ENCODE data around the gene LRPAP1. TPM values are rescaled to one million over a fixed set of nuclear protein-coding genes. Genes with fewer than 3 reads are reported as not detected.

LRPAP1 gene
- polyA plus RNA-seq, 2 of the 4 experiments (the other 2 are of a cell fraction) = 64.3 to 81.1 TPM

DNA sequence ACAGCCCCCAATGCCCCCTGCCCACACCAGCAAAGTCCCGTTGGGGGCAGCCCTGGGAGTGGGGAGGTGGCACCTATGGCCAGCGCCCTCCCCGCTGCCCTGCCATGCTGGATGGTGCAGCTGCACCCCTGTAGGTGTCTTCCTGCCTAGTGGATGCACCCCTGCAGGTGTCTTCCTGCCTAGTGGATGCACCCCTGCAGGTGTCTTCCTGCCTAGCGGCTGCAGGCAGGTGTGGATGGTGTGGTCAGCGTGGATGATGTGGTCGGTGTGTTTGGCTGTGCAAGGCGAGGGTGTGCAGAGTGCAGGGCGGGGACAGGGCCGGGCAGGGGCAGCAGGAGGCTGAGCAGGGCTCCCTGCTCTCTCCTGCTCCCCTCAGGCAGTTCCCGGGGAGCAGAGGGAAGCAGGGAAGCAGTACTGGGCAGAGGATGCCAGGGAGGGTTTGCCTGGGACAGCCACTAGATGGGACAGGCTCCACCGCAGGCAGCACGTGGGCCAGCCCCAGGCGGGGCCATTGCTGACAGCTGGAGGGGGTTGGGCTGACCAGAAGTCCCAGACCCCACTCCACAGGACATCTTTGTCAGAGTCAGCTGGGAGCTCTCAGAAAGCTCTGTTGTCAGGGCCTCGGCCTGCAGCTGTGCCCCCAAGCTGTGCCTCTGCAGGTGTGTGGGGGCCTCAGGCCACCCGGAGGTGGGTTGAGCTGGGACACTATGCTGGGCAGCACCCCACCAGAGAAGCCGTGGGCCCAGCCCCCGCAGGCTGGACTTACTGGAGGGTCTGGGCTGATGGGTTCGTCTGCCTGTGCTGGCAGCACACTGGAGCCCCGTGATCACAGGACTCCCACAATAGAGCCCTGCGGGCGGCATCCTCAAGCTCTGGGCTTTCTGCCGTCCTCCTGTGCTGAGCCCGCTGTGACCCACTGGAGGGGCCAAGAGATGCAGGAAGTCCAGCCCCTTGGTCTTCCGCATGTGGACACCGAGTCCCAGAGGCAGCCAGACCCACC, 45.4 kb downstream of the LRPAP1 start:
- ChIA-PET POLR2A (no interaction called here), CTCF (interaction anchor here (1.2 kb wide), 1 partner anchor 28 kb away, joined by 3 read pairs; no protein-coding TSS in a partner anchor)
- TF ChIP-seq GATA3 (IDR thresholded peaks at IDR 0.05; ENCODE audit: borderline replicate concordance) (no peak), EP300 (IDR thresholded peaks at IDR 0.05) (no peak), RCOR1 (IDR thresholded peaks at IDR 0.05; ENCODE audit: low read depth, low read length) (no peak), PHF8 (IDR thresholded peaks at IDR 0.05; ENCODE audit: borderline replicate concordance, low read depth) (no peak), KDM5A (IDR thresholded peaks at IDR 0.05) (no peak), CHD4 (IDR thresholded peaks at IDR 0.05; ENCODE audit: borderline replicate concordance) (no peak), JUNB (IDR thresholded peaks at IDR 0.05) (no peak), ZC3H11A (IDR thresholded peaks at IDR 0.05) (no peak), ESRRA (IDR thresholded peaks at IDR 0.05; ENCODE audit: borderline replicate concordance, low read length) (no peak)
- TF ChIP-seq, protein P1, sequence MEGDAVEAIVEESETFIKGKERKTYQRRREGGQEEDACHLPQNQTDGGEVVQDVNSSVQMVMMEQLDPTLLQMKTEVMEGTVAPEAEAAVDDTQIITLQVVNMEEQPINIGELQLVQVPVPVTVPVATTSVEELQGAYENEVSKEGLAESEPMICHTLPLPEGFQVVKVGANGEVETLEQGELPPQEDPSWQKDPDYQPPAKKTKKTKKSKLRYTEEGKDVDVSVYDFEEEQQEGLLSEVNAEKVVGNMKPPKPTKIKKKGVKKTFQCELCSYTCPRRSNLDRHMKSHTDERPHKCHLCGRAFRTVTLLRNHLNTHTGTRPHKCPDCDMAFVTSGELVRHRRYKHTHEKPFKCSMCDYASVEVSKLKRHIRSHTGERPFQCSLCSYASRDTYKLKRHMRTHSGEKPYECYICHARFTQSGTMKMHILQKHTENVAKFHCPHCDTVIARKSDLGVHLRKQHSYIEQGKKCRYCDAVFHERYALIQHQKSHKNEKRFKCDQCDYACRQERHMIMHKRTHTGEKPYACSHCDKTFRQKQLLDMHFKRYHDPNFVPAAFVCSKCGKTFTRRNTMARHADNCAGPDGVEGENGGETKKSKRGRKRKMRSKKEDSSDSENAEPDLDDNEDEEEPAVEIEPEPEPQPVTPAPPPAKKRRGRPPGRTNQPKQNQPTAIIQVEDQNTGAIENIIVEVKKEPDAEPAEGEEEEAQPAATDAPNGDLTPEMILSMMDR (IDR thresholded peaks at IDR 0.05) = no peak
- TF ChIP-seq, protein P2, sequence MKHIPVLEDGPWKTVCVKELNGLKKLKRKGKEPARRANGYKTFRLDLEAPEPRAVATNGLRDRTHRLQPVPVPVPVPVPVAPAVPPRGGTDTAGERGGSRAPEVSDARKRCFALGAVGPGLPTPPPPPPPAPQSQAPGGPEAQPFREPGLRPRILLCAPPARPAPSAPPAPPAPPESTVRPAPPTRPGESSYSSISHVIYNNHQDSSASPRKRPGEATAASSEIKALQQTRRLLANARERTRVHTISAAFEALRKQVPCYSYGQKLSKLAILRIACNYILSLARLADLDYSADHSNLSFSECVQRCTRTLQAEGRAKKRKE (CRISPR knock-in tag; IDR thresholded peaks at IDR 0.05; ENCODE audit: low read depth) = no peak
- no peak for DNase-seq (ENCODE audit: low read depth in 1 of 2, low spot score in 1 of 2)
- ATAC-seq = peak; percentile 10 to 26; a peak in 4 of 6 replicates
- Histone ChIP-seq H3K4me3 (no peak overlapping the region), H3K27ac (peak overlapping the region in 1 of 2 experiments; percentile 34; a peak in 2 of 6 replicates), H3K9me3 (no peaks in the 10 kb centered on the region), H3K4me2 (no peak overlapping the region), H3K4me1 (peaks cover 29% of the 10 kb centered on the region)
- WGBS (ENCODE audit: missing lambda C conversion rate) = 75% methylated on average over 7 of the region's 25 CpGs
- no peak for FAIRE-seq

DNA sequence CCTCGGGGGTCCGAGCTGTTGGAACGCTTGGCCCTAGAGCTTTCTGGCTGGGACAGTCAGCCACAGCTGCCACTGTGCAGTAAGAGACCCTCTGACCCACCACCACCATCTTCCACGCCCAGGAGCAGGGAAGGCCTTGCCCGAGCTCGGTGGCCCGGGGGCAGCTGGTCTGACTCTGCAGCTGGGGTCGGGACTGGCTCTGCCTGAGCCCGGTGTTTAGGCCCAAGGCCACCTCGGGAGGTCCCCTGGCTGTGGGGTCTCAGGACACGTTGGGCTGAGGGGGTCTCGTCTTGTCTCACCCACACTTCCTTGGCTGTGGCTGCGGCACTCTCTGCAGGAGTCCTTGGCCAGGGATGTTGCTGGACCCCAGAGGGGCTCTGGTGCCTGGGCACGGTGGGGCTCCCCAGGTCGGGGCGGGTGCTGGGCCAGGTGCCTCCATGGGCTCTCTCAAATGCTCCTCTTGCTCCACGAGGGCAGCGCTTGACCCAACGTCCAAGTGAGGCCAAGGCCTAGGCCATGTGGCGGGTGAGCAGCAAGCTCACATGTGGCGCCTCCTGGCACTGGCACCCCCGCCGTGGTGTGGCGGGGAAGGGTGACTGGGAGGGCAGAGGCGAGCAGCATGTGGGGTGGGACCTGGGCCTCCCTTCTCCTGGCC, 46.2 kb downstream of the LRPAP1 start:
- no peak for ATAC-seq
- H3K9me3 ChIP-seq = no peaks in the 10 kb centered on the region
- no peak overlapping the region; the same call in 2 of the 3 replicates for H3K4me2 ChIP-seq
- H3K4me3 ChIP-seq = no peak overlapping the region
- no peak for DNase-seq (ENCODE audit: low read depth in 1 of 2, low spot score in 1 of 2)
- no peak for FAIRE-seq
- POLR2A ChIA-PET = no interaction called here
- WGBS (ENCODE audit: missing lambda C conversion rate) = 90% methylated on average over 4 of the region's 25 CpGs
- peaks cover 33% of the 10 kb centered on the region for H3K4me1 ChIP-seq
- CTCF ChIA-PET = interaction anchor here (0.9 kb wide), 1 partner anchor 8 kb away, joined by 3 read pairs; no protein-coding TSS in a partner anchor
- TF ChIP-seq ZSCAN20 (CRISPR knock-in tag; IDR thresholded peaks at IDR 0.05) (no peak), RNF2 (IDR thresholded peaks at IDR 0.05; ENCODE audit: borderline replicate concordance, low read depth) (no peak), FOSB (CRISPR knock-in tag; IDR thresholded peaks at IDR 0.05) (no peak), NR3C1 (IDR thresholded peaks at IDR 0.05) (no peak), MYC (IDR thresholded peaks at IDR 0.05; ENCODE audit: borderline replicate concordance, low read length) (no peak), POLR2AphosphoS2 (conservative IDR thresholded peaks at IDR 0.05; ENCODE audit: low read length) (no peak), CHD2 (IDR thresholded peaks at IDR 0.05; ENCODE audit: low read length, partially characterized antibody) (no peak), RCOR1 (IDR thresholded peaks at IDR 0.05; ENCODE audit: low read depth, low read length) (no peak), HOXB5 (CRISPR knock-in tag; IDR thresholded peaks at IDR 0.05) (no peak)
- TF ChIP-seq, protein P2 (CRISPR knock-in tag; IDR thresholded peaks at IDR 0.05; ENCODE audit: low read depth) = no peak
- TF ChIP-seq, protein P3, sequence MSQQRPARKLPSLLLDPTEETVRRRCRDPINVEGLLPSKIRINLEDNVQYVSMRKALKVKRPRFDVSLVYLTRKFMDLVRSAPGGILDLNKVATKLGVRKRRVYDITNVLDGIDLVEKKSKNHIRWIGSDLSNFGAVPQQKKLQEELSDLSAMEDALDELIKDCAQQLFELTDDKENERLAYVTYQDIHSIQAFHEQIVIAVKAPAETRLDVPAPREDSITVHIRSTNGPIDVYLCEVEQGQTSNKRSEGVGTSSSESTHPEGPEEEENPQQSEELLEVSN (IDR thresholded peaks at IDR 0.05; ENCODE audit: borderline replicate concordance, low read depth) = no peak
- TF ChIP-seq, protein P4, sequence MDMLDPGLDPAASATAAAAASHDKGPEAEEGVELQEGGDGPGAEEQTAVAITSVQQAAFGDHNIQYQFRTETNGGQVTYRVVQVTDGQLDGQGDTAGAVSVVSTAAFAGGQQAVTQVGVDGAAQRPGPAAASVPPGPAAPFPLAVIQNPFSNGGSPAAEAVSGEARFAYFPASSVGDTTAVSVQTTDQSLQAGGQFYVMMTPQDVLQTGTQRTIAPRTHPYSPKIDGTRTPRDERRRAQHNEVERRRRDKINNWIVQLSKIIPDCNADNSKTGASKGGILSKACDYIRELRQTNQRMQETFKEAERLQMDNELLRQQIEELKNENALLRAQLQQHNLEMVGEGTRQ (IDR thresholded peaks at IDR 0.05) = no peak
- peak overlapping the region; percentile 50 to 83; a peak in 5 of 6 replicates for H3K27ac ChIP-seq
